GM19351 (cell line): ENCODE data around the gene PCBD2.
"Not testable (repeated sequence)": the region's sequence is repeated elsewhere in the genome, so short reads cannot be mapped to it uniquely, and the experiment has no call there.

Experiments
- ATAC-seq: cut with Tn5 transposase; IDR thresholded peaks from one replicate; pipeline ENCODE4 v1.9.1; 2021; ENCODE audit warnings: mild to moderate bottlenecking, moderate library complexity; ENCODE audit not compliant: unreplicated experiment

The PCBD2 gene

GRCh38 chr5:134957920-134958608 is 53.1 kb downstream of the PCBD2 start:
- no peak for ATAC-seq

- ATAC-seq: no peak
These were observed 53.8 kb downstream of the PCBD2 start for GRCh38 chr5:134958755-134959154.

GRCh38 chr5:134963098-134963497 is 58.2 kb downstream of the PCBD2 start:
- no peak for ATAC-seq

- ATAC-seq: no peak
These were observed 59.7 kb downstream of the PCBD2 start for GRCh38 chr5:134964359-134965270.

- no peak for ATAC-seq
These were observed 60.4 kb downstream of the PCBD2 start for GRCh38 chr5:134965271-134965825.

- ATAC-seq: no peak
These were observed 62.7 kb downstream of the PCBD2 start, which contains the start of gene CATSPER3 for GRCh38 chr5:134967607-134968006. Gene CATSPER3 (plus strand): TSS chr5:134967907. CDS start chr5:134967992, 85 bp downstream.

GRCh38 chr5:134968055-134968454 is 63.1 kb downstream of the PCBD2 start:
- no peak for ATAC-seq

- no peak for ATAC-seq
These were observed 64.2 kb downstream of the PCBD2 start for GRCh38 chr5:134969166-134969565.

GRCh38 chr5:134975078-134975715 is 70.3 kb downstream of the PCBD2 start:
- ATAC-seq: no peak

- no peak for ATAC-seq
These were observed 70.9 kb downstream of the PCBD2 start for GRCh38 chr5:134975843-134976242.

- ATAC-seq: no peak
These were observed 71.9 kb downstream of the PCBD2 start for GRCh38 chr5:134976841-134977240.

GRCh38 chr5:134979416-134979815 is 74.5 kb downstream of the PCBD2 start:
- no peak for ATAC-seq

- no peak for ATAC-seq
These were observed 77.3 kb downstream of the PCBD2 start for GRCh38 chr5:134982230-134982629.

- ATAC-seq: no peak
These were observed 84.4 kb downstream of the PCBD2 start for GRCh38 chr5:134989266-134989830.

- not testable (repeated sequence) for ATAC-seq
These were observed 85.3 kb downstream of the PCBD2 start for GRCh38 chr5:134990183-134990582.

GRCh38 chr5:134992148-134992547 is 87.2 kb downstream of the PCBD2 start:
- ATAC-seq: no peak

- no peak for ATAC-seq
These were observed 88.2 kb downstream of the PCBD2 start for GRCh38 chr5:134993161-134993560.

GRCh38 chr5:134994560-134995156 is 89.7 kb downstream of the PCBD2 start:
- ATAC-seq: no peak

- no peak for ATAC-seq
These were observed 91.0 kb downstream of the PCBD2 start for GRCh38 chr5:134995850-134996402.

- no peak for ATAC-seq
These were observed 92.1 kb downstream of the PCBD2 start for GRCh38 chr5:134997015-134997414.
